ENCODE measurements around the gene GPN2.
"Not testable (repeated sequence)": the region's sequence is repeated elsewhere in the genome, so short reads cannot be mapped to it uniquely, and the experiment has no call there.

The GPN2 gene

DNA sequence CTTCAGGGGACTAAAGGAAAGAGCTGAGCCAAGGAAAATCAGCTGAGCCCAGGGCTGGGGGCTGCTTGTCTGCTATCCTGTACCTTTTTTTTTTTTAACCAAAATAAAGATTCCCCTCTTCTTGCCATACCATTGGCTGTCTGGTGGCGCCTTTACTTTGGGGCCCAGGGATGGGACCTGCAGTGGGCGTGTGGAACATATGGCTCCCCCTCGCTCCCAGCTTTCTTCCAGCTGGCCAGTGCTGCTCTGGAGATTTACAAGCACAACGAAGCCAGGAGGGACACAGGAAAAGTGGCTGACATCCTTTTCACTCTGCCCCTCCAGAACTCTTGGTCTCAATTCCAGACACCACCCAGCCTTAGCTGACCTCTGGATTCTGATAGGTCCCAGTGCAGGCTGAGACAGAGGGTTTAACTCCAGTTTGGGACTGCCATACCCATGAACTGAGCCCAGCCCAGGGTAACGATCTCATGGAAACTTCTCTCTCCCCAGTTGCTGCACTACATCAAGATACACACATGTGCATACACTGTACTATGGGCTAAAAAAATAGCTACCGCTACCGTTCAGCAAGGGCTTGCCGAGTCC, 32.5 kb downstream of the GPN2 start:
- DNase-seq: peak; percentile 38

- DNase-seq: no peak
These were observed 33.2 kb downstream of the GPN2 start for GRCh38 chr1:26856604-26857469.

DNA sequence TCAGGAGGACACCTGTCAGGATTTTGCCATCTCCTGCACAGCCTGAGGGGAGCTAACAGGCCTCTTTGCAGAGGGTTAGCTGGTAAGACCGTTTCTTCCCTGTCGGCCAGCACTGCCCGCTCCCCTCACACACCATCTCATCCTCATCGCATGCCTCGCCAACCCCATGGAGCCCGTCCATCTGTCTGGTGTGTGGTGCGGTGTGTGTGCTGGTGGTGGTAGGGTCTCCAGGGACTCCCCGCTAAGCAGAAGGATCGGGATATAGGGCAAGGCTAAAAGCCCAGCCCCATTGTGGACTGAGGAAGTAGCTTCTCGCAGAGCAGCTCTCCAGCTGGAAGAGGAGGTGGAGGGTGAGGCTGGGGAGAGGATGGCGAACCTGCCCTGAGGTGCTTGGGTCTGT, 33.9 kb downstream of the GPN2 start:
- no peak for DNase-seq

- DNase-seq: no peak
These were observed 34.4 kb downstream of the GPN2 start for GRCh38 chr1:26855636-26856035.

GRCh38 chr1:26854906-26855305, 35.2 kb downstream of the GPN2 start:
- DNase-seq: no peak

DNA sequence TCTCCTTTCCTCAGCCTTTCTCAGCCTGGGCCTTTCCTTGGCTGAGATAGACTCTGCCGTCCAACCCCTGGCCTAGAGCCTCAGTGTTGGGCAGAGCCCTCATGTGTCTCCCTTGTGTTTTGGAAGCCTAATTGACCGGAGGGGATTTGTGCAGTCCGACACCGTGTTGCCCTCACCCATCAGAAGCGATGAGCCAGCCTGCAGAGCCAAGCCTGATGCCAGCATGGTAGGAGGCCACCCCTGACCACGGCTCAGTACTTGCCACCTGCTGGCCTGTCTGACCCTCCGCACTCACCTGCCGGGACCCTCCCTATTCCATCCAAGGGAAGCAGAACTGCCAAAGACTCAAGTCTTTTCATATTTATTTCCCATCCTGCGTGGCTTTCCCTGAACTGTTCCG, 36.5 kb downstream of the GPN2 start:
- DNase-seq: no peak

GRCh38 chr1:26853156-26853555, 36.9 kb downstream of the GPN2 start:
- peak; percentile 67 for DNase-seq

DNA sequence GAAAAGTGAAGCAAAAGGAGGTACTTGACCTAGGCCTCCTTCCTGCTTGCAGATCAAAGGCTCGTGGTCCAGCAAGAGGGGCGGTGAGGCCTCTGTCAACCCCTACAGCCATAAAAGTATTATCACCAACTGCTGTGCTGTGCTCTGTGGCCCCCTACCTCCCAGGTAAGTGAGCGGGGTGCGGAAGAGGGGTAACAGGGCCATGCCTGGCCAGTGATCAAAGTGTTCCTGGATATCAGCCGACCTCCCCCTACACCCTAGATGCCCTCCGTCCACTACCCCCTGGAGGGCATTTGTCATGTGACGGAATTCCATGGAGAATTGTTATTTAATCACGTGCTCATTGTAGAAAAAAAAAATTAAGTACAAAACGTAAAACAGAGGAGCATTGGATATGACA, 37.4 kb downstream of the GPN2 start:
- DNase-seq: no peak

DNA sequence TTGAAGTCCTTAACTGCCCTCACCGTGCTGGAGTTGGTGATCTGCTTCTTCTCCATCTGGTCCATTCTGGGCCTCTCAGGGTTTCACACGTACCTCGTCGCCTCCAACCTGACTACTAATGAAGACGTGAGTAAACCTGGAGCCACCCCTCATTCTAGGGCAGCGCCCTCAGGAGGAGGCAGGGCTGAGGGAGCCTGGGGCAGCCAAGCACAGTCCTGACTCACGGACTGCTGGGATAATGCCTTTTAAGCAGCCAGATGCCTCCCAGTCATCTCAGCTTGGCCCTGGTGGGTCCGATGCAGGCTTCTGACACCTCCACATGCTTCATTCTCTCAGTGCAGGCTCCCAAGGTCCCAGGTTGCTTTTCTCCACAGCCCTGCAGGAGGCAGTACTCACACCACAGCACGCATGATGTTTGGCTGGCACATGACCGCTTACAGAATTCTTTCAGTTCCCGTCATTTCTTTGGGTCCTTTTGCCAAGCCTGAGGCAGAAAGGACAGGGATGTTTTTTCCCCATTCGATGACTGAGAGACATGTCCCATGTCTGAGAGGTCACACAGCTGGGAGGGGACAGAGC, 38.9 kb downstream of the GPN2 start:
- no peak for DNase-seq

GRCh38 chr1:26848941-26849774, 40.9 kb downstream of the GPN2 start:
- no peak for DNase-seq

DNA sequence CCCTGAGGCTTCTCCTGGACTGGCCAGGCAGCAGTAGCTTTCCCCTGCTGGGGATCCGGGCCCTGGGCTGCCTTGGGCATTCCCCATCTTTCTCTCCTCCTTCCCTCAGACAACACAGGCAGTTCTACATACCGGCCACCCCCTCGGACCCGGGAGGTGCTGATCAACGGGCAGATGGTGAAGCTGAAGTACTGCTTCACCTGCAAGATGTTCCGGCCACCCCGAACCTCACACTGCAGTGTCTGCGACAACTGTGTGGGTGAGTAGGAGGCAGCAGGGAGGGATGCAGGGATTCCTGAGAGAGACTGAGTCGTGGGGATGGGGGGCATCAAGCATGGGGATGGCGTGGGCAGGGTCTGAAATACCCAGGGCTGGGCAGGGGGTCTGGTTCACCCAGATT, 41.6 kb downstream of the GPN2 start:
- DNase-seq: no peak

DNA sequence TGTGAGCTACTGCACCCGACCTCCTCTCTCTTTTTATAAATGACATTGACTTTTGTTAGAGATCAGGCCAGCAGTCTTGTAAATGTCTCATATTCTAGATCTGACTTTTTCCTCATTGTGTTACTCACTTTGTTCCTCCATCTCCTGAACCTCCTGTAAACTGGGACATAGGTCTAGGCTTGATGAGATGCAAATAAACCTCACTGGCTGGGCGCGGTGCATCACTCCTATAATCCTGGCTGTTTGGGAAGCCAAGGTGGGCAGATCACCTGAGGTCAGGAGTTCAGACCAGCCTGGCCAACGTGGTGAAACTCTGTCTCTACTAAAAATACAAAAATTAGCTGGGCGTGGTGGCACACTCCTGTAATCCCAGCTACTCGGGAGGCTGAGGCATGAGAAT, 42.3 kb downstream of the GPN2 start:
- not testable (repeated sequence) for DNase-seq

DNA sequence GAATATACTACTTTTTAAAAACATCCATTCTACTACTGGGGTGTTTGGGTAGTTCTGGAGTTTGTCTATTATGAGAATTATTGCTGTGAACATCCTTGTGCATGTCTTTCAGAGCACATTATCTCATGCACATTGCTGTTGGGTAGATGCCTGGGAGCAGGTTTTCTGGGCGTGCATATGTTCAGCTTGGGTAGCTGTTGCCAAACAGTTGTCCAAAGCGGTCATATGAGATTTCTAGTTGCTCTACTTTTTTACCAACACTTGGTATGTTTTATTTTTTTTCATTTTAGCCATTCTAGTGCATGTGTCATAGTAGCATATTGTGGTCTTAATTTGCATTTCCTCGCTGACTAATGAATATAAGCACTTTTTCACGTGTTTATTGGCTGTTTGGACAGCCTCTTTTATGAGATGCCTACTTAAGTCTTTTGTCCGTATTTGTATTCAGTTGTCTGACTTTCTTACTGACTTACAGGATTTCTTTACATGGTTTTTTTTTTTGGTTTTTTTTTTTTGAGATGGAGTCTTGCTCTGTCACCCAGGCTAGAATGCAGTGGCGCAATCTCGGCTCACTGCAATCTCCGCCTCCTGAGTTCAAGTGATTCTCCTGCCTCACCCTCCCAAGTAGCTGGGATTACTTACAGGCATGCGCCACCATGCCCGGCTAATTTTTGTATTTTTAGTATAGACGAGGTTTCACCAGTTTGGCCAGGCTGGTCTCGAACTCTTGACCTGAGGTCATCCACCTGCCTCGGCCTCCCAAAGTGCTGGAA, 45.5 kb downstream of the GPN2 start:
- DNase-seq: no peak

DNA sequence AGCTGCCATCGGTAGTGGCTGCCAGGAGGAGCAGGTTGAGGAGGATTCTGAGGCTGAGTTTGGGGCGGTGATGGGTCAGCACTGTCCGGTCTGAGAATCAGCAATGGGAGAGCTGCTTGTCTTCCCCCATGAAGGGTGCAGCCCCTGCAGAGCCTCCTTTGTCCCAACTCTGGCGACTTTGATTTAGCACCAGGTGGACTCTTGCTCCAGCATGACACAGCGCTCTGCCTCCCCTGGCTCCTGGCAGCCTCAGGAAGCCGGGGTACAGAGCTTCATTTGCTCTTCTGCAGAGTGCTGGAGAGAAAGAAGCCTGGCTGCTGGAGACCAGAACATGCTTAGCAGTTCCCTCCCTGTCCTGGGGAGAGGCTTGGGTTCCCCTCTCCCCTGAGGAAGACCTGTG, 50.3 kb downstream of the GPN2 start:
- DNase-seq: no peak

DNA sequence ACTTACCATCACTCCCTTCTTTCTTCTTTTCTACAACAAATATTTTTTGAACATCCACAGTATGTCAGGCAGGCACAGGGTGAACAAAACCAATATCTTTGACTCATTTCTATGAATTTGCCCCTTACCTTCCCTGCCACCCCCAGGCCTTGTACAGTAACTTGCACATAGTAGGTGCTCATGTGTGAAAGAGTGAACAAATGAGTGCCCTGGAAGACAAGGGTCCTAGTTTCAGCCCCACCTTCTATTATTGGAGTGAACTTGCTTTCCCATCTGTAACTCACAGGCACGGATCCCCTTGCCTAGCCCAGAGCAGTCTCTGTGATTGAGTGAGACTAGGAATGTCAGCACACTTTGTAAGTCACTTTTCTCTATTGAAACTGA, 50.8 kb downstream of the GPN2 start:
- DNase-seq: no peak

GRCh38 chr1:26838474-26839338, 51.4 kb downstream of the GPN2 start:
- DNase-seq: no peak

DNA sequence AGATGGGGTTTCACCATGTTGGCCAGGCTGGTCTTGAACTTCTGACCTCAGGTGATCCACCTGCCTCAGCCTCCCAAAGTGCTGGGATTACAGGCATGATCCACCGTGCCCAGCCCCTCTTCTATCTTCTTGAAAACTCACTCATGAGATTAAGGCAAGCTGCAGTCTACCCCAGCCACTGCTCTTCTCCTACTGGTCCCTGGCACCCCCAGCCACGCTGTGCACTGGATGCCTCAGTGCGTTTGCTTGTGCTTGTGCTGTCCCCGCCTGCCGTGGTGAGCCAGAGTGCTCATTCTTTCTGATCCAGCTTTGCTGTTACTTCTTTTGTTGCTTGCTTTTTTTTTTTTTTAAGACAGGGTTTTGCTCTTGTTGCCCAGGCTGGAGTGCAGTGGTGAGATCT, 52.4 kb downstream of the GPN2 start:
- DNase-seq: not testable (repeated sequence)

DNA sequence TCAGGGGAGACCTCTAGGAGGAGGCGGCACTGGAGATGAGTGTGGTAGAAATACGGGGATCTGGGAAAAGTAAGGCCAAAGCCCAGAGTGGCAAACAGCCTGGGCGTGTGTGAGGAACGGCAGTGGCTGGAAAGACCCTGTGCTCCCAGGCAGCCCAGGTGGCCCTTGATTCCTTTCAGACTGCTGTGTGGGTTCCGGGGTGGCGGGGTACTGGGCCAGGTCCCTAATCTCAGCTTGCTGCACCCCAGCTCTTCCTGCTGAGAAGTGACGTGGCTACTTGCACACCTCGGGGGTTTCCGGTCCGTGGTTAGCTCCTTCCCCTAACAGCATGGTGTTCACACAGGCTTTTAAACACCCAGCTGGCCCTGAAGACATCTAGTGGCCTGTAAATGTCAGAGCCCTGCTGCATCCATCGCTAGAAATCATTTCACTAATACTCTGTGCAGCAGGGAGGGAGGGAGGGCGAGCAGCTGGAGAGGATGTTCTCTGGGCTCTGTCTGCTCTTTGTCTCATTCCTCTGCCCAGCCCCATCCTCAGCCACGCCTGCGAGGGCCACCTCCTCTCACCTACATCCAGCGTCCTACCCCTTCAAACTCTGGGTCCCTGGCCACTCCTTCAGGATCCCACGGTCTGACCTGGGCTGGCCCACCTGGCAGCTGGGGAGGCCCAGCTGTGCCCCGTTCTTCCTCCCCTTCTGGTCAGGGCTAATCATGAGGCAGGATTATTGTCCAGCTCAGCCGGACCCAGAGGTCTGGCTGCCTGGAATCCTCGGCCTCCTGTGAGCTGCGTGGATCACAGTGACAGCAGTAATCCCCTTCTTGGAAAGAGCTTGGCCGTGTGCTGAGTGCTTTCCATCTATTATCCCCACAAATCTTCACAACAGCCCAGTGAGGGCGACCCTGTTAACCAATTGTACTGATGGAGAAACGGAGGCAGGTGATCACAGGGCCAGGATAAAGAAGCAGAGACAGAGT, 56.4 kb downstream of the GPN2 start:
- no peak for DNase-seq

- no peak for DNase-seq
These were observed 57.7 kb downstream of the GPN2 start for GRCh38 chr1:26832249-26832960.

Data from right hindlimb (tissue), 1 donor.